ENCODE data around the gene C1QBP. TPM values are rescaled to one million over a fixed set of nuclear protein-coding genes. Genes with fewer than 3 reads are reported as not detected.

Gene C1QBP
- total and polyA plus RNA-seq, 2 of the 8 experiments (the other 6 are each of a cell fraction or from before 2014, with no cell fraction given): 355 to 454 TPM

DNA sequence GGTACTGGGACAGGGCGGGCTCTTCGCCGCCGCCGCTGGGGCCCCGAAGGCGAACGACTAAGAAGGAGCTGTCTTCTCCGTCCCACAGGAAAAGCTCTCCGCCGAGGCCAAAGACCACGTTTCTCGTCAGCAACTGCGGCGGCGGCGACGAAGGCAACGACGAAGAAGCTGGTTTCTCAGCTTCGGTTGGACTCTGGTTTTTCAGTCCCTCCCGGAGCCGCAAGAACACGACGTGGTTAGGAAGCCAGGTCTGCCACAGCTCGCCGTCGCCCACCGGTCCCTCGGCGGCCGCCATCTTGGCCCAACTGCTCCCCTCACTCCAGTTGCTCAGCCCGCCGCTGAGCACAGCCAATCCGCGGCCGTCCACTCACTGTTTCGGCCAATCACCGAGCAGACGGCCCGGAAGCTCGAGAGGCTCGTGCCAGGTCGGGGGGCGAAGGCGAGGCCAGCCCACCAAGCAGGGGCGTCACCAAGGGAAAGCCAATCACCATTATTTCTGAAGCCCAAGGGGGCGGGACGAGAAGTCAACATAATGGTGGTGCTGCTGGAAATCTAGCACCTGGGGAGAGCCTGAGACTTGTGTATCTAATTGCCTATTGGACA is 19.5 kb downstream of the C1QBP start, which contains the start of gene NUP88 (continued):
- TF ChIP-seq CREB1 (IDR thresholded peaks at IDR 0.05) (peak; percentile 55), RXRA (IDR thresholded peaks at IDR 0.05; ENCODE audit: insufficient read depth, low read depth, low read length) (no peak), RBBP5 (IDR thresholded peaks at IDR 0.05; ENCODE audit: borderline replicate concordance, low read depth, low read length) (peak; percentile 34), YY1 (IDR thresholded peaks at IDR 0.05; ENCODE audit: low read depth, low read length) (peak; percentile 96), HDAC6 (IDR thresholded peaks at IDR 0.05; ENCODE audit: low read depth, low read length) (no peak), NRF1 (IDR thresholded peaks at IDR 0.05; ENCODE audit: low read depth, low read length) (no peak), SAP30 (IDR thresholded peaks at IDR 0.05; ENCODE audit: insufficient read depth, insufficient replicate concordance, low read length) (no peak), POLR2AphosphoS5 (IDR thresholded peaks at IDR 0.05; ENCODE audit: low read depth, low read length) (peak; percentile 88), POLR2A (IDR thresholded peaks at IDR 0.05; ENCODE audit: control extremely low read depth in 1 of 2, low read depth in 2 of 2, low read length in 2 of 2) (peak; percentile 67 to 94), SP2 (IDR thresholded peaks at IDR 0.05; ENCODE audit: low read length) (0 out of 2 replicates have a peak, but pooled peaks have one; percentile 8), JUND (IDR thresholded peaks at IDR 0.05; ENCODE audit: low read length) (no peak; the same call in 1 of the 2 replicates), RNF2 (IDR thresholded peaks at IDR 0.05; ENCODE audit: borderline replicate concordance, low read depth, low read length, missing control alignments, poor library complexity, severe bottlenecking) (no peak), KDM5A (IDR thresholded peaks at IDR 0.05; ENCODE audit: low read length) (peak; percentile 94), TBP (IDR thresholded peaks at IDR 0.05; ENCODE audit: low read depth, low read length) (peak; percentile 83), ASH2L (IDR thresholded peaks at IDR 0.05; ENCODE audit: low read length) (peak; percentile 29)
- TF ChIP-seq, protein P1, sequence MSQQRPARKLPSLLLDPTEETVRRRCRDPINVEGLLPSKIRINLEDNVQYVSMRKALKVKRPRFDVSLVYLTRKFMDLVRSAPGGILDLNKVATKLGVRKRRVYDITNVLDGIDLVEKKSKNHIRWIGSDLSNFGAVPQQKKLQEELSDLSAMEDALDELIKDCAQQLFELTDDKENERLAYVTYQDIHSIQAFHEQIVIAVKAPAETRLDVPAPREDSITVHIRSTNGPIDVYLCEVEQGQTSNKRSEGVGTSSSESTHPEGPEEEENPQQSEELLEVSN (IDR thresholded peaks at IDR 0.05): peak; percentile 63
- TF ChIP-seq, protein P2, sequence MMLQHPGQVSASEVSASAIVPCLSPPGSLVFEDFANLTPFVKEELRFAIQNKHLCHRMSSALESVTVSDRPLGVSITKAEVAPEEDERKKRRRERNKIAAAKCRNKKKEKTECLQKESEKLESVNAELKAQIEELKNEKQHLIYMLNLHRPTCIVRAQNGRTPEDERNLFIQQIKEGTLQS (IDR thresholded peaks at IDR 0.05; ENCODE audit: insufficient read depth, low read depth, low read length): no peak

Data from H1 (cell line).